H1 (cell line): ENCODE results near the gene PLK1. TPM values are rescaled to one million over a fixed set of nuclear protein-coding genes. Genes with fewer than 3 reads are reported as not detected.

Experiments
- CTCF ChIA-PET: fragments of 300-600 bp; sonication (Branson Sonifier 250); formaldehyde crosslinking; loops from one replicate; lab custom pipeline; 2021; ENCODE audit not compliant: partially characterized antibody; lab: Charles Lee
- POLR2A ChIA-PET: fragments of 300-600 bp; sonication (Branson Sonifier 250); formaldehyde crosslinking; loops from one replicate; lab custom pipeline; 2021; ENCODE audit warnings: inconsistent platforms; ENCODE audit not compliant: partially characterized antibody; lab: Charles Lee
- DNase-seq, 2 experiments: peaks; one replicate each; pipeline versions ENCODE4 v3.0.0 to v3.0.0-alpha.2; 2010 to 2022; ENCODE audit warnings: low spot score in 2 of 2, low read depth in 1 of 2, mixed read lengths in 1 of 2
- FAIRE-seq: peaks from 2 replicates; lab custom pipeline; 2011; peaks lifted over from hg19 to GRCh38; lab: Jason Lieb, UNC
- H2AFZ ChIP-seq: 2 replicates; pipeline ENCODE4 v1.8.1; 2012; ENCODE audit warnings: low read length, inconsistent platforms
- H2AK5ac ChIP-seq: 2 replicates; pipeline ENCODE4 v1.6.1; 2013; ENCODE audit warnings: low read depth, low read length
- H2BK120ac ChIP-seq: replicated peaks from 2 replicates; pipeline ENCODE3; 2013; ENCODE audit warnings: low read depth, low read length, inconsistent platforms
- H2BK12ac ChIP-seq: 2 replicates; pipeline ENCODE4 v1.6.1; 2013; ENCODE audit warnings: low read depth, low read length
- H2BK15ac ChIP-seq: 2 replicates; pipeline ENCODE4 v1.6.1; 2013; ENCODE audit warnings: low read length
- H2BK20ac ChIP-seq: 2 replicates; pipeline ENCODE4 v1.6.1; 2013; ENCODE audit warnings: low read length
- H2BK5ac ChIP-seq: 2 replicates; pipeline ENCODE4 v1.6.1; 2013; ENCODE audit warnings: low read depth, low read length
- H3K14ac ChIP-seq: 2 replicates; pipeline ENCODE4 v1.6.1; 2013; ENCODE audit warnings: inconsistent platforms; ENCODE audit not compliant: insufficient read length
- H3K18ac ChIP-seq: 2 replicates; pipeline ENCODE4 v1.6.1; 2013; ENCODE audit warnings: low read length; ENCODE audit errors: extremely low read depth
- H3K23ac ChIP-seq: 2 replicates; pipeline ENCODE4 v1.6.1; 2013; ENCODE audit warnings: inconsistent platforms; ENCODE audit not compliant: insufficient read length
- H3K23me2 ChIP-seq: 2 replicates; pipeline ENCODE4 v1.6.1; 2013; ENCODE audit warnings: low read depth, low read length
- H3K27ac ChIP-seq: 2 replicates; pipeline ENCODE4 v1.6.1; 2011; ENCODE audit warnings: low read depth, low read length, inconsistent platforms
- H3K27me3 ChIP-seq, 4 experiments: replicated peaks in 1 of 4; 1 replicate in 1 of 4; 2 replicates in 3 of 4; pipeline versions ENCODE4 v1.6.1 to v1.8.1; 2011 to 2013; ENCODE audit warnings: low read length in 3 of 4, mild to moderate bottlenecking in 3 of 4, inconsistent platforms in 2 of 4, mixed read lengths in 2 of 4, moderate library complexity in 1 of 4; ENCODE audit not compliant: control insufficient read depth in 3 of 4, insufficient read depth in 3 of 4; ENCODE audit errors: extremely low read depth in 1 of 4
- H3K36me3 ChIP-seq, 4 experiments: 2 replicates each; pipeline versions ENCODE4 v1.6.1 to v1.8.1; 2011 to 2013; ENCODE audit warnings: mild to moderate bottlenecking in 4 of 4, low read length in 3 of 4, moderate library complexity in 2 of 4, control low read depth in 1 of 4, inconsistent platforms in 1 of 4; ENCODE audit not compliant: insufficient read depth in 4 of 4, control insufficient read depth in 2 of 4
- H3K4ac ChIP-seq: replicated peaks from 2 replicates; pipeline ENCODE3; 2013; ENCODE audit warnings: low read length, low read depth, mixed read lengths, inconsistent platforms; ENCODE audit not compliant: insufficient read length
- H3K4me1 ChIP-seq, 4 experiments: replicated peaks in 1 of 4; 1 replicate in 1 of 4; 2 replicates in 3 of 4; pipeline versions ENCODE4 v1.6.1 to v1.8.1; 2011 to 2013; ENCODE audit warnings: low read length in 3 of 4, inconsistent platforms in 2 of 4, mixed read lengths in 1 of 4; ENCODE audit not compliant: insufficient read depth in 4 of 4, control insufficient read depth in 3 of 4
- H3K4me2 ChIP-seq, 2 experiments: 2 replicates each; pipeline versions ENCODE4 v1.6.1 to v1.8.1; 2011 to 2013; ENCODE audit warnings: low read depth in 2 of 2, low read length in 2 of 2, control low read depth in 1 of 2, inconsistent platforms in 1 of 2, mild to moderate bottlenecking in 1 of 2; ENCODE audit not compliant: insufficient read depth in 1 of 2
- H3K4me3 ChIP-seq, 4 experiments: fragments of 200-600, 300-600 bp in 1 of 4; sonication (generic), shearing (Covaris generic), sonication (Bioruptor Twin) in 1 of 4; 2 replicates each; pipeline versions ENCODE4 v1.5.1 to v1.8.1; 2011 to 2016; ENCODE audit warnings: low read length in 4 of 4, low read depth in 3 of 4, control low read depth in 2 of 4, inconsistent platforms in 2 of 4, mild to moderate bottlenecking in 2 of 4, mixed read lengths in 1 of 4, moderate library complexity in 1 of 4; ENCODE audit not compliant: insufficient read depth in 2 of 4; ENCODE audit errors: extremely low read depth in 1 of 4
- H3K56ac ChIP-seq: replicated peaks from 2 replicates; pipeline ENCODE3; 2013; ENCODE audit warnings: low read depth, mild to moderate bottlenecking, mixed read lengths, low read length, inconsistent platforms; ENCODE audit not compliant: insufficient read length
- H3K79me1 ChIP-seq: 2 replicates; pipeline ENCODE4 v1.6.1; 2013; ENCODE audit warnings: low read depth, low read length, control low read depth
- H3K79me2 ChIP-seq, 2 experiments: 2 replicates each; pipeline versions ENCODE4 v1.6.1 to v1.8.1; 2012 to 2013; ENCODE audit warnings: low read length in 2 of 2, mild to moderate bottlenecking in 2 of 2, inconsistent platforms in 1 of 2; ENCODE audit not compliant: insufficient read depth in 2 of 2, control insufficient read depth in 1 of 2
- H3K9ac ChIP-seq, 4 experiments: replicated peaks in 1 of 4; 1 replicate in 1 of 4; 2 replicates in 3 of 4; pipeline versions ENCODE4 v1.6.1 to v1.8.1; 2011 to 2013; ENCODE audit warnings: low read depth in 3 of 4, low read length in 3 of 4, control low read depth in 2 of 4, mild to moderate bottlenecking in 2 of 4, moderate library complexity in 2 of 4, inconsistent platforms in 1 of 4; ENCODE audit errors: extremely low read depth in 1 of 4
- H3K9me3 ChIP-seq, 2 experiments: 2 replicates each; pipeline versions ENCODE4 v1.6.1 to v1.8.1; 2012 to 2013; ENCODE audit warnings: mild to moderate bottlenecking in 2 of 2, moderate library complexity in 2 of 2, control low read depth in 1 of 2, inconsistent platforms in 1 of 2, low read depth in 1 of 2, low read length in 1 of 2, mixed read lengths in 1 of 2; ENCODE audit not compliant: insufficient read depth in 2 of 2
- H4K20me1 ChIP-seq, 2 experiments: replicated peaks in 1 of 2; 2 replicates each; pipeline versions ENCODE3 to v1.8.1; 2011 to 2013; ENCODE audit warnings: inconsistent platforms in 2 of 2, low read length in 2 of 2, mild to moderate bottlenecking in 1 of 2; ENCODE audit not compliant: insufficient read depth in 2 of 2, control insufficient read depth in 1 of 2
- H4K5ac ChIP-seq: 2 replicates; pipeline ENCODE4 v1.6.1; 2013; ENCODE audit warnings: low read length, low read depth, mixed read lengths, inconsistent platforms; ENCODE audit not compliant: insufficient read length
- H4K8ac ChIP-seq: 2 replicates; pipeline ENCODE4 v1.8.0; 2013; ENCODE audit warnings: mild to moderate bottlenecking, moderate library complexity, low read length, inconsistent platforms; ENCODE audit not compliant: insufficient read depth; ENCODE audit errors: extremely low read depth
- H4K91ac ChIP-seq: replicated peaks from 2 replicates; pipeline ENCODE3; 2013; ENCODE audit warnings: low read length, mixed read lengths, inconsistent platforms; ENCODE audit not compliant: insufficient read length
- BCL11A ChIP-seq, 2 experiments: IDR thresholded peaks; one replicate each; pipeline ENCODE4 v1.6.1; 2011; ENCODE audit warnings: low read depth in 2 of 2, low read length in 2 of 2, mild to moderate bottlenecking in 2 of 2
- CBX8 ChIP-seq: fragments of 300-800, 300-1000 bp; sonication (generic); IDR thresholded peaks from 2 replicates; pipeline ENCODE4 v1.7.1; 2016; ENCODE audit warnings: low read depth, low read length, borderline replicate concordance
- EZH2 ChIP-seq: fragments of 200-600 bp; sonication (generic); IDR thresholded peaks from 2 replicates; pipeline ENCODE4 v1.7.1; 2012; ENCODE audit warnings: low read depth, mild to moderate bottlenecking, moderate library complexity, low read length, inconsistent platforms; ENCODE audit not compliant: severe bottlenecking
- KDM4A ChIP-seq: IDR thresholded peaks from one replicate; pipeline ENCODE4 v1.7.1; 2012; ENCODE audit warnings: low read depth, mild to moderate bottlenecking, moderate library complexity, low read length, inconsistent platforms; ENCODE audit not compliant: severe bottlenecking
- PHF8 ChIP-seq: fragments of 200-600 bp; sonication (generic); conservative IDR thresholded peaks from 2 replicates; pipeline ENCODE4 v1.7.1; 2012; ENCODE audit warnings: low read depth, mild to moderate bottlenecking, inconsistent platforms, low read length, moderate library complexity
- POLR2AphosphoS5 ChIP-seq: IDR thresholded peaks from 2 replicates; pipeline ENCODE4 v1.6.1; 2011; ENCODE audit warnings: low read depth, low read length
- POU5F1 ChIP-seq: IDR thresholded peaks from 2 replicates; pipeline ENCODE4 v1.6.1; 2011; ENCODE audit warnings: low read depth, mild to moderate bottlenecking, low read length, moderate library complexity
- RBBP5 ChIP-seq: IDR thresholded peaks from 2 replicates; pipeline ENCODE4 v1.7.1; 2012; ENCODE audit warnings: low read depth, mild to moderate bottlenecking, inconsistent platforms, low read length, moderate library complexity, borderline replicate concordance
- RNF2 ChIP-seq: fragments of 200-900, 300-1000 bp; sonication (generic); IDR thresholded peaks from 2 replicates; pipeline ENCODE4 v1.7.1; 2016; ENCODE audit warnings: borderline replicate concordance, low read depth, mild to moderate bottlenecking, antibody characterized with exemption, low read length; ENCODE audit not compliant: poor library complexity, severe bottlenecking; ENCODE audit errors: missing control alignments
- SP2 ChIP-seq: IDR thresholded peaks from 2 replicates; pipeline ENCODE4 v1.6.1; 2012; ENCODE audit warnings: mild to moderate bottlenecking, low read length, inconsistent platforms
- ZNF274 ChIP-seq: IDR thresholded peaks from 2 replicates; pipeline ENCODE4 v1.7.0; 2012; ENCODE audit warnings: low read length, borderline replicate concordance; ENCODE audit errors: extremely low read depth
- WGBS, 2 experiments: shearing (Covaris generic) in 1 of 2; methylation state at CpG; one replicate each; pipeline versions ENCODE4 v1.1.6 to v1.1.7; 2013 to 2015; ENCODE audit warnings: low lambda C conversion rate in 2 of 2, mixed read lengths in 2 of 2, inconsistent platforms in 1 of 2, low coverage in 1 of 2, missing lambda C conversion rate in 1 of 2; ENCODE audit not compliant: insufficient replicate concordance in 2 of 2, insufficient coverage in 1 of 2, insufficient read length in 1 of 2; ENCODE audit errors: extremely low coverage in 1 of 2, missing lambda C conversion rate in 1 of 2; 5-methylcytosine and 5-hydroxymethylcytosine counted together
- polyA plus RNA-seq, 7 experiments: library from polyadenylated mRNA; depleted of rRNA in 3 of 7; stranded (reverse) in 5 of 7; unstranded in 2 of 7; fragments of >200 nt in 5 of 7; fragments of 200-250 nt in 2 of 7; gene quantifications; 1 replicate in 5 of 7; 2 replicates in 1 of 7; 4 replicates in 1 of 7; pipeline versions ENCODE4 v1.2.1 to v1.2.3, GENCODE V29; 2011 to 2013; ENCODE audit warnings: missing spikeins in 2 of 7, mixed read lengths in 2 of 7
- total RNA-seq: library from RNA; stranded (reverse); fragmentation: NEBNext Ultra II Directional; extraction: Animal tissue kit (Norgen Biotek cat#: 25700); gene quantifications from 2 replicates; pipeline ENCODE4 v1.2.1, GENCODE V29; 2021

PLK1 gene
- total and polyA plus RNA-seq, 2 of the 8 experiments (the other 6 are each of a cell fraction or from before 2014, with no cell fraction given) = 127 to 139 TPM

- peaks cover 3 to 14% of the 10 kb centered on the region in 2 experiments for H4K20me1 ChIP-seq
- peaks cover 16 to 39% of the 10 kb centered on the region in 2 experiments for H3K79me2 ChIP-seq
- peak overlapping the region; percentile 72 for H3K4ac ChIP-seq
- H4K5ac ChIP-seq = peak overlapping the region; percentile 53
- peak overlapping the region; percentile 60 for H2BK120ac ChIP-seq
- H3K27me3 ChIP-seq = no peaks in the 10 kb centered on the region
- peaks cover 11% of the 10 kb centered on the region; the same call in 1 of the 2 replicates for H3K23me2 ChIP-seq
- ChIA-PET CTCF (interaction anchor here (1.1 to 4.7 kb wide), 6 partner anchors 10 to 179 kb away, joined by 3 to 43 read pairs (median 6); partner anchors contain the start of gene ERN2), POLR2A (interaction anchor here (0.7 to 13.1 kb wide), 13 partner anchors 12 to 170 kb away, joined by 3 to 230 read pairs (median 5); partner anchors contain the start of genes DCTN5, EARS2, ERN2 and NDUFAB1)
- no peak overlapping the region for H2BK20ac ChIP-seq
- H3K4me2 ChIP-seq = peak overlapping the region; percentile 90 to 94
- peak overlapping the region; percentile 81 for H3K18ac ChIP-seq
- H2BK5ac ChIP-seq = peak overlapping the region; percentile 95
- 2% methylated on average over 24 of the region's 24 CpGs; no CpG with 5 or more reads in 1 of the 2 experiments for WGBS, 2 experiments
- H4K8ac ChIP-seq = peak overlapping the region; percentile 85
- H3K23ac ChIP-seq = no peak overlapping the region
- peak overlapping the region; percentile 60; the same call in 1 of the 2 replicates for H2BK12ac ChIP-seq
- no peaks in the 10 kb centered on the region for H3K9me3 ChIP-seq
- H2AK5ac ChIP-seq = peak overlapping the region; percentile 95; the same call in 1 of the 2 replicates
- peaks cover 2 to 8% (median 7%) of the 10 kb centered on the region in 4 experiments; a peak in 4 of 7 replicates for H3K4me1 ChIP-seq
- peak overlapping the region; percentile 35 for H3K14ac ChIP-seq
- peak overlapping the region; percentile 82 for H3K56ac ChIP-seq
- no peak for FAIRE-seq
- H3K9ac ChIP-seq = peak overlapping the region in 3 of 4 experiments; percentile 85 to 90 (median 86); a peak in 6 of 7 replicates
- H3K79me1 ChIP-seq = peaks cover 20% of the 10 kb centered on the region
- DNase-seq = peak in 1 of 2 experiments; percentile 57
- H4K91ac ChIP-seq = peak overlapping the region; percentile 98
- peak overlapping the region; percentile 96 to 99 (median 98) for H3K4me3 ChIP-seq
- peaks cover 27 to 41% (median 33%) of the 10 kb centered on the region in 4 experiments for H3K36me3 ChIP-seq
- H3K27ac ChIP-seq = peak overlapping the region; percentile 35
- H2BK15ac ChIP-seq = peak overlapping the region; percentile 98
- H2AFZ ChIP-seq = no peak overlapping the region
- TF ChIP-seq ZNF274 (no peak), EZH2 (no peak), PHF8 (no peak), RNF2 (no peak), SP2 (no peak), BCL11A (IDR thresholded peaks at IDR 0.05; ENCODE audit: low read depth in 2 of 2, low read length in 2 of 2) (no peak), RBBP5 (no peak), KDM4A (no peak), POLR2AphosphoS5 (0 out of 2 replicates have a peak, but pooled peaks have one; percentile 10), CBX8 (no peak), POU5F1 (no peak)
Measured at GRCh38 chr16:23679274-23679985, 741 bp downstream of the PLK1 start.
